ENCODE data around the gene MYT1.

DNA sequence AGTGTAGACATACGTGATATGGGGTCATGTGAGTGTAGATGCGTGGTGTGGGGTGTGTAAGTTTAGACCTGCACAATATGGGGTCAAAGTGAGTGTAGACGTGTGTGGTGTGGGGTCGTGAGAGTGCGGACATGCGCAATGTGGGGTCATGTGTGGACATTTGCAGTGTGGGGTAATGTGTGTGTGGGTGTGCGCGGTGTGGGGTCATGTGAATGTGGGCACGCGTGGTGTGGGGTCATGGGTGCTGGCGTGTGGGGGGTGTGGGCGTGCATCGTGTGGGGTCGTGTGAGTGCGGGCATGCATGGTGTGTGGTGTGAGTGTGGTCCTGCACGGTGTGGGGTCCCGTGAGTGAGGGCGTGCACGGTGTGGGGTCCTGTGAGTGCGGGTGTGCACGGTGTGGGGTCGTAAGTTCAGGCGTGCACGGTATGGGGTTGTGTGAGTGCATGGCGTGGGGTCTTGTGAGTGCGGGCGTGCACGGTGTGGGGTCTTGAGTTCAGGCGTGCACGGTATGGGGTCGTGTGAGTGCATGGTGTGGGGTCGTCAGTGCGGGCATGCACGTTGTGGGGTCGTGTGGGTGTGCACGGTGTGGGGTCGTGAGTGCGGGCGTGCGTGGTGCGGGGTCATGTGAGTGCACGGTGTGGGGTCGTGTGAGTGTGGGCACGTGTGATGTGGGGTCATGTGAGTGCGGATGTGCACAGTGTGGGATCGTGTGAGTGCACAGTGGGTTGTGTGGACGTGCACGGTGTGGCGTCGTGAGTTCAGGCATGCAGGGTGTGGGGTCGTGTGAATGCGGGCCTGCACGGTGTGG lies 105.6 kb downstream of the MYT1 start:
- TF ChIP-seq CTCF (IDR thresholded peaks at IDR 0.05) = no peak
- TF ChIP-seq POLR2A (IDR thresholded peaks at IDR 0.05) = no peak

All from tibial nerve (tissue), 3 donors.